HepG2 (cell line): ENCODE data around the gene MS4A18. TPM values are rescaled to one million over a fixed set of nuclear protein-coding genes. Genes with fewer than 3 reads are reported as not detected.

Source experiments
- ATAC-seq: fragments of 200-7000 bp; cut with Tn5 transposase; 3 replicates; pipeline ENCODE4 v1.9.1; 2020; ENCODE audit warnings: mild to moderate bottlenecking, moderate library complexity
- BruUV-seq: library from RNA; stranded (reverse); fragments of 400-500 nt; replicated peaks from 2 replicates; lab custom pipeline; 2021; lab: Mats Ljungman, UMichigan
- CTCF ChIA-PET: fragments of 300-600 bp; formaldehyde crosslinking; extraction: SDS; loops from one replicate; lab custom pipeline; 2021; ENCODE audit warnings: low total read pairs, inconsistent platforms, low intra/inter-chr PET ratio; lab: Yijun Ruan, JAX
- POLR2A ChIA-PET: fragments of 350-600 bp; sonication (Branson Sonifier 250); formaldehyde crosslinking; loops from one replicate; lab custom pipeline; 2020; ENCODE audit warnings: antibody characterized with exemption, inconsistent platforms; lab: Yijun Ruan, JAX
- DNase-seq: peaks from one replicate; pipeline ENCODE4 v3.0.0-alpha.2; 2015; ENCODE audit warnings: low spot score
- FAIRE-seq: peaks from 3 replicates; lab custom pipeline; 2011; peaks lifted over from hg19 to GRCh38; lab: Jason Lieb, UNC
- H2AFZ ChIP-seq: one replicate; pipeline ENCODE4 v1.6.1; 2011; ENCODE audit warnings: low read length, inconsistent platforms
- H3K27ac ChIP-seq: fragments of 300-600 bp; 3 replicates; pipeline ENCODE4 v1.8.0; 2011; ENCODE audit warnings: mixed run types, mild to moderate bottlenecking, mixed read lengths, low read length, inconsistent platforms; ENCODE audit not compliant: insufficient read depth; ENCODE audit errors: extremely low read length
- H3K27me3 ChIP-seq, 2 experiments: fragments of 200-600 bp in 1 of 2; 2 replicates in 1 of 2; 3 replicates in 1 of 2; pipeline versions ENCODE4 v1.6.0 to v1.8.0; 2011; ENCODE audit warnings: low read length in 2 of 2, mild to moderate bottlenecking in 2 of 2, moderate library complexity in 2 of 2, inconsistent platforms in 1 of 2; ENCODE audit not compliant: insufficient read depth in 2 of 2, control insufficient read depth in 1 of 2
- H3K36me3 ChIP-seq, 2 experiments: fragments of 200-600 bp in 1 of 2; replicated peaks in 1 of 2; 2 replicates in 1 of 2; 3 replicates in 1 of 2; pipeline versions ENCODE4 v1.5.1 to v1.8.0; 2011; ENCODE audit warnings: low read length in 2 of 2, inconsistent platforms in 1 of 2; ENCODE audit not compliant: insufficient read depth in 2 of 2, control insufficient read depth in 1 of 2
- H3K4me1 ChIP-seq: 2 replicates; pipeline ENCODE4 v1.5.1; 2012; ENCODE audit warnings: low read length, inconsistent platforms; ENCODE audit not compliant: insufficient read depth
- H3K4me2 ChIP-seq: 2 replicates; pipeline ENCODE4 v1.6.0; 2011; ENCODE audit warnings: low read depth, low read length, inconsistent platforms
- H3K4me3 ChIP-seq, 3 experiments: fragments of 200-600 bp in 1 of 3; sonication (generic), shearing (Covaris generic) in 1 of 3; replicated peaks in 1 of 3; 2 replicates each; pipeline ENCODE4 v1.5.1; 2011 to 2016; ENCODE audit warnings: low read length in 3 of 3, inconsistent platforms in 2 of 3, low read depth in 2 of 3, mild to moderate bottlenecking in 2 of 3, control low read depth in 1 of 3, mixed read lengths in 1 of 3; ENCODE audit not compliant: insufficient read depth in 1 of 3
- H3K79me2 ChIP-seq: one replicate; pipeline ENCODE4 v1.6.1; 2011; ENCODE audit warnings: low read length, inconsistent platforms; ENCODE audit not compliant: insufficient read depth
- H3K9ac ChIP-seq: 2 replicates; pipeline ENCODE4 v1.6.0; 2011; ENCODE audit warnings: mild to moderate bottlenecking, low read depth, low read length, inconsistent platforms; ENCODE audit not compliant: insufficient read depth
- H3K9me3 ChIP-seq: 2 replicates; pipeline ENCODE4 v1.5.1; 2012; ENCODE audit warnings: mild to moderate bottlenecking, low read length
- H4K20me1 ChIP-seq: 2 replicates; pipeline ENCODE4 v1.6.0; 2011; ENCODE audit warnings: inconsistent platforms, mild to moderate bottlenecking, low read length, moderate library complexity; ENCODE audit not compliant: insufficient read depth
- CEBPG ChIP-seq: IDR thresholded peaks from 2 replicates; pipeline ENCODE4 v1.6.1; 2016
- ERF ChIP-seq: IDR thresholded peaks from 2 replicates; pipeline ENCODE4 v1.6.1; 2018; ENCODE audit warnings: missing biosample characterization, missing genetic modification reagents
- ESRRA ChIP-seq: sonication (generic); formaldehyde crosslinking; IDR thresholded peaks from 2 replicates; pipeline ENCODE4 v1.5.1; 2020; ENCODE audit warnings: mild to moderate bottlenecking, low read depth, missing genetic modification reagents
- FOXJ3 ChIP-seq: sonication (generic); formaldehyde crosslinking; IDR thresholded peaks from 2 replicates; pipeline ENCODE4 v1.4.0; 2020; ENCODE audit warnings: missing genetic modification reagents, mild to moderate bottlenecking, borderline replicate concordance
- GABPB1 ChIP-seq: IDR thresholded peaks from 2 replicates; pipeline ENCODE4 v1.6.1; 2016; ENCODE audit warnings: mild to moderate bottlenecking, missing genetic modification reagents, moderate library complexity, missing compliant biosample characterization
- JARID2 ChIP-seq: sonication (generic); formaldehyde crosslinking; IDR thresholded peaks from 2 replicates; pipeline ENCODE4 v1.8.1; 2023; ENCODE audit warnings: missing genetic modification reagents, inconsistent platforms; ENCODE audit not compliant: insufficient replicate concordance
- KDM4B ChIP-seq: sonication (generic); formaldehyde crosslinking; IDR thresholded peaks from 2 replicates; pipeline ENCODE4 v1.4.0; 2020; ENCODE audit warnings: missing genetic modification reagents
- PAF1 ChIP-seq: IDR thresholded peaks from 2 replicates; pipeline ENCODE4 v1.6.1; 2016; ENCODE audit warnings: missing genetic modification reagents, missing compliant biosample characterization
- POLR2AphosphoS5 ChIP-seq: IDR thresholded peaks from 2 replicates; pipeline ENCODE4 v1.6.1; 2012; ENCODE audit warnings: low read depth, low read length
- SP1 ChIP-seq, 2 experiments: fragments of 450-650 bp in 1 of 2; sonication (generic) in 1 of 2; formaldehyde crosslinking in 1 of 2; IDR thresholded peaks; 2 replicates each; pipeline versions ENCODE4 v1.4.0 to v1.6.1; 2016 to 2020; ENCODE audit warnings: missing genetic modification reagents in 1 of 2
- TEAD2 ChIP-seq: sonication (generic); formaldehyde crosslinking; IDR thresholded peaks from 2 replicates; pipeline ENCODE4 v1.9.0; 2021; ENCODE audit warnings: missing genetic modification reagents
- THYN1 ChIP-seq: sonication (generic); formaldehyde crosslinking; IDR thresholded peaks from 2 replicates; pipeline ENCODE4 v1.8.1; 2023; ENCODE audit warnings: low read depth, mild to moderate bottlenecking, moderate library complexity, missing genetic modification reagents, borderline replicate concordance
- ZMAT3 ChIP-seq: sonication (generic); formaldehyde crosslinking; conservative IDR thresholded peaks from 2 replicates; pipeline ENCODE4 v1.7.0; 2021; ENCODE audit warnings: missing genetic modification reagents
- ZNF333 ChIP-seq: sonication (generic); formaldehyde crosslinking; IDR thresholded peaks from 2 replicates; pipeline ENCODE4 v1.4.0; 2020; ENCODE audit warnings: mild to moderate bottlenecking, missing genetic modification reagents, borderline replicate concordance
- ZNF589 ChIP-seq: sonication (generic); formaldehyde crosslinking; conservative IDR thresholded peaks from 2 replicates; pipeline ENCODE4 v1.8.0; 2022; ENCODE audit warnings: mild to moderate bottlenecking, moderate library complexity, missing genetic modification reagents
- ZSCAN5A ChIP-seq: sonication (generic); formaldehyde crosslinking; IDR thresholded peaks from 2 replicates; pipeline ENCODE4 v1.8.0; 2022; ENCODE audit warnings: mild to moderate bottlenecking, missing genetic modification reagents, borderline replicate concordance
- WGBS: methylation state at CpG from one replicate; pipeline ENCODE4 v1.1.6; 2017; ENCODE audit warnings: low lambda C conversion rate; 5-methylcytosine and 5-hydroxymethylcytosine counted together
- in situ Hi-C: cut with HindIII; loops from 2 replicates; pipeline ENCODE4 v1.10.0; 2017; ENCODE audit warnings: low pct_unique_long_range_greater_than_20kb; ENCODE audit not compliant: extremely low pct_ligation_motif_present
- intact Hi-C: fragments of 100-400 bp; cut with micrococcal nuclease; formaldehyde crosslinking; loops from one replicate; pipeline ENCODE4 v1.10.0; 2022; ENCODE audit not compliant: unreplicated experiment
- polyA plus RNA-seq, 8 experiments: library from polyadenylated mRNA; depleted of rRNA in 3 of 8; stranded (reverse) in 7 of 8; unstranded in 1 of 8; fragments of >200 nt; fragmentation: Illumina TruSeq in 4 of 8; extraction: Trizol in 4 of 8; gene quantifications; 2 replicates each; pipeline versions ENCODE4 v1.2.1 to v1.2.3, GENCODE V29; 2011 to 2016; ENCODE audit warnings: low read depth in 4 of 8, missing spikeins in 1 of 8, mixed read lengths in 1 of 8; ENCODE audit not compliant: insufficient read depth in 1 of 8
- total RNA-seq, 5 experiments: library from RNA; depleted of rRNA; stranded (reverse); fragments of >200 nt; fragmentation: Illumina TruSeq; extraction: Trizol; gene quantifications; 2 replicates each; pipeline ENCODE4 v1.2.3, GENCODE V29; 2016; ENCODE audit warnings: low read depth in 1 of 5

MS4A18 gene
- total and polyA plus RNA-seq, 2 of the 13 experiments (the other 11 are each of a cell fraction or from before 2014, with no cell fraction given) = not detected

GRCh38 chr11:60776167-60776566 lies 51.6 kb downstream of the MS4A18 start (continued):
- no peak for TF ChIP-seq JARID2
- no peak for TF ChIP-seq SP1 (IDR thresholded peaks at IDR 0.05)
- no peak for TF ChIP-seq SP1 (CRISPR knock-in tag; IDR thresholded peaks at IDR 0.05)
- no peak for TF ChIP-seq ERF (CRISPR knock-in tag)
- no peak for TF ChIP-seq ZNF333 (CRISPR knock-in tag)
- TF ChIP-seq ZMAT3 (CRISPR knock-in tag) = no peak
- no peak for TF ChIP-seq POLR2AphosphoS5
- TF ChIP-seq KDM4B (CRISPR knock-in tag) = no peak

DNA sequence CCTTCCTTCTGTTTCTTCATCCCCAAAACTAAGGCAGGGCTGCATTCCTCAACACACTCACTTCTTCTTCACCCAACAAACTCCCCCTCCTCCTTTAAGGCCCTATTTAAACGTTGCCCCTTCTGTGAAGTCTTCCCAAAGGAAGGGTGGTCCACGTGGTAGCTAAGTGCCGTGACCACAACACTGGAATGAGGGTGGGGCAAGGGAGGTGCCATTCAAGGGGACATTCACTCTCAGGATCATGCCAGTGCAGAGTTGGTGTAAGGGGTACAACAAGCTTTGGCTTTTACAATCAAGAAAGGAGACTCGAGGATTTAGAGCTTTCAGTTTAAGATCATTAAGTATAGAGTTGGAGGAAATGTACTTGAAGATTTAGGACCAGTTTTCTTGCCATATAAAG lies 52.6 kb downstream of the MS4A18 start:
- FAIRE-seq (no peak), DNase-seq (no peak), ATAC-seq (no peak)
- TF ChIP-seq ESRRA (CRISPR knock-in tag) (no peak), THYN1 (CRISPR knock-in tag) (no peak), FOXJ3 (no peak), PAF1 (CRISPR knock-in tag) (no peak), ZSCAN5A (CRISPR knock-in tag) (no peak), GABPB1 (CRISPR knock-in tag) (no peak), TEAD2 (CRISPR knock-in tag) (no peak), CEBPG (CRISPR knock-in tag) (no peak), ZNF589 (CRISPR knock-in tag) (no peak)
- H3K27me3 ChIP-seq = peaks cover 0 to 20% of the 10 kb centered on the region in 2 experiments; a peak in 1 of 5 replicates
- H3K4me1 ChIP-seq = no peaks in the 10 kb centered on the region
- CTCF ChIA-PET = no interaction called here
- POLR2A ChIA-PET = no interaction called here
- intact Hi-C loops (loop anchor here (5.0 kb wide), 1 partner anchor 110 kb away; no protein-coding TSS in a partner anchor), in situ Hi-C loops (no loop called here)
- no peaks in the 10 kb centered on the region for H4K20me1 ChIP-seq
- WGBS = 0% methylated on average over 4 of the region's 4 CpGs
- no peak overlapping the region for H3K27ac ChIP-seq
- H3K36me3 ChIP-seq = no peaks in the 10 kb centered on the region
- H3K79me2 ChIP-seq = no peaks in the 10 kb centered on the region
- no peak overlapping the region for H3K4me2 ChIP-seq
- H3K9ac ChIP-seq = no peak overlapping the region
- no peak overlapping the region for H2AFZ ChIP-seq
- BruUV-seq = no TSS peak
- no peaks in the 10 kb centered on the region for H3K9me3 ChIP-seq
- no peak overlapping the region for H3K4me3 ChIP-seq
